HG03196 (cell line): ENCODE results near the gene ASB7.
A peak's percentile ranks its signal among the peaks of the same experiment; 100 is the strongest.
"Not testable (repeated sequence)": the region's sequence is repeated elsewhere in the genome, so short reads cannot be mapped to it uniquely, and the experiment has no call there.

Experiments used
- ATAC-seq: cut with Tn5 transposase; IDR thresholded peaks from one replicate; pipeline ENCODE4 v1.9.1; 2021; ENCODE audit not compliant: unreplicated experiment

Gene ASB7, protein sequence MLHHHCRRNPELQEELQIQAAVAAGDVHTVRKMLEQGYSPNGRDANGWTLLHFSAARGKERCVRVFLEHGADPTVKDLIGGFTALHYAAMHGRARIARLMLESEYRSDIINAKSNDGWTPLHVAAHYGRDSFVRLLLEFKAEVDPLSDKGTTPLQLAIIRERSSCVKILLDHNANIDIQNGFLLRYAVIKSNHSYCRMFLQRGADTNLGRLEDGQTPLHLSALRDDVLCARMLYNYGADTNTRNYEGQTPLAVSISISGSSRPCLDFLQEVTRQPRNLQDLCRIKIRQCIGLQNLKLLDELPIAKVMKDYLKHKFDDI

DNA sequence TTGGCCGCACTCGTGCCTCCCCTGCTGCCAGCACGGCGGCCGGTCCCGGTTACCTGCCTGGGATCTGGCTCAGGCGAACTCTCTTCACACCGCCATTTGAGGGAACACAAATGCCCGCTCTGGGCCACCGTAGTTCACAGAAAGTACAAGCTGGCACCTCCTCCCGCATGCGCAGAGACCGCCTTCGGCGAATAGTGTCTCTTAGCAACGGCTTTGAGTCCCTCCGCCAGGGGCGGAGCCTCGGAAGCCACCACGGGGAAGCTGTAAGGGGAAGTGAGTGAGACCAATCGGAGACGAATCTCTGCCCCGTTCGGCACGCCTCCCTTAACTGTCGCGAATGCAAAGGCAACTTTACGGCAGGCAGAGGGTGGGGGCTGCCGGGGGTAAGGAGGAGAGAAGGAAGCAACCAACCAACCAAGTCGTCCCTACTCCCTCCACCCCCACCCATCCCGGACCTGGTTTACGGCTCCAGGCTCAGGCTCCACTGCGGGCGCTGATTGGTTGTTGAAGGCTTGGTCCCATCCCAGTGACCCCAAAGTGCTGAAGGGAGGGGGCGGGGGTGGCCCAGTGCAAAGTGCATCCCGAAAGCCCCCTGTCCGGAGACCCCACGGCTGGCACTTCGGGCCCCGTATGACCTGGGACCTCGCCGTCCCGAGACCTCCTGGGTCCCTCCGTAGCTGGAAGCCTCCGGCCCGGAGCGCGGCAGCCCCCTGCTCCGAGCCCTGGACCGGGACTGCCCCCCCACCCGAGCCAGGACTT, at the start of gene ASB7, which contains the start of gene LINS1:
Gene ASB7, plus strand, starts transcription at position 526 of the 759 bp plus-strand sequence. CDS start 9,628 bp downstream, outside the sequence.
Gene LINS1, minus strand, starts transcription at position 121 of the 759 bp plus-strand sequence. CDS start 21,342 bp downstream, outside the sequence.
- ATAC-seq, result peak; percentile 87

DNA sequence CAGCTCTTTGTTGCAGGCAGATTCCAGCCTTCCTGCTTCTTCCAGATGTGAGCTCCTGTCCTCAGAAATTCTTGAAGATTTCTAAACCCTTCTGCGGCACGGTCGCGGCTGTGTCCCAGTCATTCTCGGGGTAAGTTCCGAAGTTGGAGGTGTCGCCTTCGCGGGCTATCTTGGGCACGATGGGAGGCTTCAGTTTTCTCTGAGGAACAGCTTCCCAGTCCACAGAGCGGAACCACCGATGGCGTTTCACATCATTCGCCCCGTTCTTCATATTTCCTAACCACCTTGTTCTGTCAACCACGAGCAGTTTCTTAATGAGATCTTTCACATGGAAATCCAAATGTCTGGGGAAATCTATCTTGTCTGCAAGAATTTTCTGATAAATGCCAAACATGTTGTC, 48.9 kb upstream of the ASB7 start:
- ATAC-seq, result no peak

DNA sequence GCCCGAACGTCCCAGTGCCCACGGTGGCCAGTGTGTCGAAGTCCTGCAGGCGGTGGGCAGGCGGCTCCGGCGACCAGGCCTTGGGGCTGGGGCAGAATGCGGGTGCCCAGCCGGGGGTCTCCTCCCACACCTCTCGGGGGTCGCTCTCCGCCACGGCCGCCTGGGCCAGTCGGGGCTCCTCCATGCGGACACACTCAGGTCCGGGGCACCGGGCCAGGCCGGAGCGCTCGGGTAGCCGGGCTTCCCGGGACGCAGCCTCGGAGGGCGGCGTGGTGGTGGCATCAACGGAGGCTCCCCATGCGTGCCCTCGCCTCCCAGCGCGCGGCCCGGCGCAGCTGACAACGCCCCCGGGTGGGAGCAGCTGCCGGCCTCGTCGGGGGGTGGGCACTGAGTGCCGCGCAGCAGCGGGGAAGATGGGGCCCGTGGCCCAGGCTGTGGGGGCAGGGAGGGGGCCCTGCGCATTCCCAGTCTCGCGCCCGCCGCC, 43.6 kb upstream of the ASB7 start:
- no peak for ATAC-seq

DNA sequence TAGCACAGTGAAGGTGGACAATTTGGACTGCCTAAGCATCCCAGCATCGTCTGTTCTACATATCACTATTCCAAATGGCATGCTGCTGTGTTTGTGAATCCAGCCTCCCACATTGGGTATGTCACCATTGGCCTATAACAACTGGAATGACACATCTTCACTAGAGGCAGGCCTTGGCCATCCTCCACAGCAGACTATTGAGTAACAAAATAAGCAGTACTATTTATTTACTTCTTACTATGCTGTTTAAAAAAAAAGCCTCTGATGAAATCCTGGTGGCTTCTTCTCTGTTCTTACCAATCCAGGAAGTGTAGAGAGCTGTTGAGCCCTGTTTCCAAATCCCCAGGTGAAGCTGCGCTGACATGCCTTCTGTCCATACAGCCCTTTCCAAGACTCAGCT, 43.1 kb upstream of the ASB7 start:
- ATAC-seq, result no peak

DNA sequence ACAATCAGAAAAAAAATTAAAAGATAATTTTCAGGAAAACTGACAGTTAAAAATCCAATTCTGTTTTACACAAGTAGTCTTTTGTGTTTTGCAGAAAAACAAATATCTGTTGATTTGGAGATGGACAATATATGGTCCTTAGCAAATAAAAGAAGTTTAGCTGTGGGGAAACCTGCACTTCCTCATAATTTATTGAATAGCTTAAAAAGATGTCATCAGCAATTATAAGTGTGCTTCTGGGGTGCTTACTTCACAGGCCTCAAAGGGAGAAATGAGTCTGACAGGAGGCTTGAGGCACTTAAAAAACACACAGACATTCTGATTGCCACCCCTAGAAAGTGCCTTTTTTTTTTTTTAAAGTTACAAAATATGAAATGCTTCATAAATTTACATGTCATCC, 42.1 kb upstream of the ASB7 start:
- no peak for ATAC-seq

DNA sequence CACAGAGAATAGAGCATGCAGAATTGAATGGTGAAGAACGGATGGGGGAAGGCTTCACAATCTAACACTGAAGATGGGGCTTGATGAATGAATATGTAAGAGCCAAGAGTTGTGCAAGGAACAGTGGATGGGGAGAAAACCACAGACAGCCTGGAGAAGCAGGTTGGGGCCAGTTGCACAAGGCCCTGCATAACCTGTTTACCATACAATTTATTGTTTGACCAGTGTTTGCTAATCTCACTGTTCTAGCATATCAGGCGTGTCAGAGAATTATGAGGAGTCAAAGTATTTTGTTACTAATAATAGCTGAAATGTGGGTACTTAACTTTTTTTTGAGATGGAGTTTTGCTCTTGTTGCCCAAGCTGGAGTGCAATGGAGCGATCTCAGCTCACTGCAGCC, 36.8 kb upstream of the ASB7 start:
- ATAC-seq, result no peak

DNA sequence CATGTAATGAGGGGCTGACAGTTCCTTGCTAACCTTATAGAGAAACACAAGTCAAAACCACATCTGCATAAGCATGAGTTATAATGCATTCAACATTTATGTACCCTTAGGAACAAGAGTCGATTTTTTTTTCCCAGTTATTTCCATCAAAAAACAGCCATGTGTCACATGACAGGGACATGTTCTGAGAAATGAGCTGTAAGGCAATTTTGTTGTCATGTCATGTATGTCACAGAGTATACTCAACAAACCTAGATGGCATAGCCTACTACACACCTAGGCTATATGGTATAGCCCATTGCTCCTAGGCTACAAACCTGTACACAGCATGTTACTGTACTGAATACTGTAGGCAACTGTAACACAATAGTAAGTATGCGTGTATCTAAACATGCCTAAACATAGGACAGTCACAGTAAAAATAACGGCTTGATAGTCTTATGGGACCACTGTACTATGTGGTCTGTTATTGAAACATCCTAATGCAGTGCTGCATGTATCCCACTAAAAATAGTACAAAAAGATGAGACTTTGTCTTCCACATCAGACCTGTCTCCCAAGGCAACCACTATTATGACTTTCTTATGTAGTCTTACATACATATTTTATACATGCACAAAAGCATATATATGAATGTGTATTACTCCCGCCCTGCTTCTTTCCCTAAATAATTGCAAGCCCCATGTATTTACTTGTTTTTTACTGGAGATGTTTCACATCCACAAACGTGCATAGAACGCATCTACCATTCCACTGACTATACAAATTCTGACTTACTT, 35.4 kb upstream of the ASB7 start:
- no peak for ATAC-seq

DNA sequence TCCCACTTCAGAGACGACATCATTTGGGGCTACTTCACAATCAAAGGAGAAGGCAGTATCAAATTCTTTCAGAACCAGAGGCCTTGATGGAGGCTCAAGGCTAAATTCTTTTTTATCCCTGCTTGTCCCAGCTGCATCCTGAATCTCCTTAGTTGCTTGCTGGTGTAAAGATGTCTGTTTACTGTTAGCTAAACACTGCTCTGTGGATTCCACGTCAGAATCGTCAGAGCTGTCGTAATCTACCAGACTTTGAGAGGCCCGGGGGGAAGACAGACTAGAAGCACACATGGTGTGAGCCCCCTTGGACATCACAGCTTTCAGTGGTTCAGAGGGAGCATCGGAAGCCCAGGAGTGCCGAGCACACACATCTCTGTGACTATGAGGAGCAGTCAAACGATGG, 33.0 kb upstream of the ASB7 start:
- no peak for ATAC-seq

DNA sequence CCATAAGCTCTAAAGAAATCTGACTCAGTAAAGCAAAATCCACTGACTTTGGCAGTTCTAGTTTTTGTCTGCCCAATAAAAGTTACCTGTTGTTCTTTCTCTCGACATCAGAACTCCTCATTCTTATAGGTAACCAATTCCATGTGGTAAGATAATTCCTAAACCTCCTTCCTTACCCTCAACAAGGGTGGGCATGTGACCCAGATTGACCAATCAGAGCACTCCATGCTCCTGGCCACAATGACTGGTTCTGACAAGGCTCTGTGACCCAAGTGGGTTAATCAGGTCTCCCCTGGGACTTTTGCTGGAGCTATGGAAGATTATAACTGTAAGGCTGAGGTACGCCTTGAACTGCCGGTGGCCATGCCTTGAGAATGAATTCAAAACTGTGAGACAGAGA, 32.1 kb upstream of the ASB7 start:
- peak; percentile 23 for ATAC-seq

DNA sequence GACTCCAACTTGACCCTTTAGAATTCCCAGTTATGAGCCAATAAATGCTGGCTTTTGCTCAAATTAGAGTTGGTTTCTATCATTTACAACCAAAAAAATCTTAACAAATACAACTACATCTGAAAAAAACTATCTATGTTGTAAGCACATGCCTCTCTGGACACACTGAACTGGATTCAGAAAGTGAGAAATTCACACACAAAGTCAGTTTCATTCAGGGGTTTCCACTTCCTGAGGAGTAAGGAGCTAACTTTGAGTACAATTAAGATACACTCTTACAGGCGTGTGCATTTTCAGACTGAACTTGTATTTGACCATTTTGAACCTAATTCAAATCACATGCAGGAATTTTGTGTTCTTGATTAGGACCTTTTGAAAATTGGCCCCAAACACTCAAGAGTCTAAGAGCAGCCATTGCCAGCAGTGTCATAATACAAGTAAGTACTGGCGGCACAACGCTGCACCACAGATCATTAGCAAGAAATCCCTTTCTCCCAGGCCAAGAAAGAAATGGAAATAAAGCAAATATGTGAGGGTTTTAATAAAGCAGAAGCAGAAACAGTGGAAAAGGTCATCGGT, 31.6 kb upstream of the ASB7 start:
- peak; percentile 82 for ATAC-seq

DNA sequence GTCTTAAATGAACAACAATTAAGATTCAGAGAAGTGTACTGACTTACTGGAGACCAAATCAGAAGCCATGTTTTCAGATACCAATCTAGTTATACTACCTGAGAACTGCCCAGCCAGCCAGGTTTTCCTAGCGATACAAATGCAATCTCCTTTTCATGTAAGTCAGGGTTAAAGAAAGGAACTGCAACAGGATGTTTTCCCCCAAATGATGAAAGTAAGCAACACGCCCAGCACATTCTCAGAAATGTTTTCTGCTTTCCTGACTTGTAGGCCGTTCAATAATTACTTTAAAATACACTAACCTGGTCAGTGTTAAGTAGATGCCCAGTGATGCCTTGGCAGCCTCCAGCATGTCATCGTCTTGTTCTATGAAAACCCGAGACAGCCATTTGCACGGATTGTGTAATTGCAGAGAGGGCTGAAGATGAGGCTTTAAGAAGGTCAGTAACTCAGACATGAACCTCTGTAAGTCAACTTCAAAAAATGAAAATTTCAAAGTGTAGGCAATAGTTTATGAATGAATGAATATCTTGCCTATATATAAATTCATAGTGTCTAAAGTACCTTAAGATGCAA, 30.7 kb upstream of the ASB7 start:
- ATAC-seq, result no peak

DNA sequence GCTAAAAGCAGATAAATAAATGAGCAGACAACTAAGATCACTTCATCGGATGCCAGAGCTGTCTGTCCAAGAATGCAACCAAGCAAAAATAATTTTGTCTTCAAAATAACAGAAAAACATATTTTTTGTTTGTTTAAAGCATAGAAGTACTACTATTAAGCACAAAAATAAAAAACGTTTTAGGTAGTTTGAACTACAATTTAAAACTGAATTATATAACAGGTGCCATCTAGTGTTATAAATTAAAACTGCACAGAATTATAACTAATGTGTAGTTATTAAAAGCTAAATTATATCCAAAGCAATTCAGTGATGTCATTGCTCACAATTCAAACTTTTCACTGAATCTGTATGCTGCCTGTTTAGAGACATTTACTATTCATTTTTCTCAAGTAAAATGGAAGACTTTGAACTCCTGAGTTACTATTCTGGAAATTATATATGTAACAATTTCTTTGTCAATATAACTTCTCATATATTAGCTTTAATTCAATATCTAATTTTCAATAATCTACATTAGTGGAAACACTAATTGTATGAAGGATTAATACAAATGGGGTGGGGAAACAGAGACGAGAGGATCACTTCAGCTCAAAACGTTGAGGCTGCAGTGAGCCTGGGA, 29.9 kb upstream of the ASB7 start:
- ATAC-seq, result no peak

DNA sequence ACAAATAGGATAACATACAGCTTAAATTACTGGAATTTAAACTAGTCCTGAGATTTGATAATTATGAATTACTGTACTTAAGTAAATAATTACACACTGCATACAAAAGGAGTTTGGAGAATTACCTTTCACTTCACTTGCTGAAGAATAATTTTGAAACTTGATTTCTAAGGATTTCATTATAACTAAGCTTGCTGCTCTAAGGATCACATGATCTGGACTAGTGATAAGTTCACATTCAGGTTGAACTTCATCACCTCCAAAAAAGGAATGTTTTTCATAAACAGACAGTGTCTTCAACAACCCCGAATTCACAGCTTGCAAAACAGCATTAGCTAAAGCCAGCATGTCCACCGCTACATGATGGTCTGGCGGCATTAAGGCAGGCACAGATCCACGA, 28.9 kb upstream of the ASB7 start:
- no peak for ATAC-seq

DNA sequence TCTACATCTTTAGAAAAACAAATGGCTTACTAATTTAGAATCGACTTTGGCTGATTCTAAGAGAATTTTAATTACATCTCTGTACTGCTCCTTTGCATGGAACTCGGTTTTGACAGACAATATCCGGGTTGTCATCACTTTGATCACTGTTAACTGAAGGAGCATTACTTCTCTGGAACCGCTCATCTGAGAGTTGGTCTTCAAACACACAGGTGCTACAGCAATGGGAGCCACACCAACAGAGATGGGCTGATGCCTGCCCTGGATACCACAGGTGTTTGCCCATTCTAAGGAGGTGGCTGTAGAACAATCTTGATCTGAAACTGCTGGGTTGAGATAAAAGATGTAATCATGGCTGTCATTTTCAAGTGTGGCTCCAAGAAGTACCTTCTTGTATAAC, 22.0 kb upstream of the ASB7 start:
- ATAC-seq, result no peak

DNA sequence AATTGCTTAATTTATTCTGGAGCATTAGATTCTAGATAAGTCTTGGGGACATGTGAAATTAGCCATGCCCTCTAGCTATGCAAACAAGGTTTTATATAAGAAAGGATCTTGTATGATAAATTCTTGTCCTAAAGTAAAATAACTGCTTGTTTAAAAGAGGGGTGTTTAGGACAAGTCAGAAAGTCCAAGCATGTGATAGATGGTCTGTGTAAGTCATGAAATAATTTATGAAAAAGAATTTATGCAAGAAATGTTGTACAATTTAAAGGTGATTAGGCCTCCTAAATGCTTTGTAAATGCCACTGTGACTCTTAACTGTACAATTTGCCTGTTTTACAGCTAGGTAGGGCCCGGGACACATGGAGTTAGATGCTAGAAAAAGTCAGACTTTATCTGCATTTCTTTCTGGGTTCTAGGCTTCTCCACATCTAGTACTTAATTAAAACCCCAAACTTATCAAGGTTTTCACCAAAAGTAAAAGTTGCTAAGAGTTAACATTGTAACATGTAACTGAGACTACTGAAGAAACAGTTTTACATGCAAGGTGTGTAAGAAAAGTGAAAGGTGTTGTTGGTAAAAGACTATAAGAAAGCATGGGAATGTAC, 13.6 kb upstream of the ASB7 start:
- no peak for ATAC-seq

DNA sequence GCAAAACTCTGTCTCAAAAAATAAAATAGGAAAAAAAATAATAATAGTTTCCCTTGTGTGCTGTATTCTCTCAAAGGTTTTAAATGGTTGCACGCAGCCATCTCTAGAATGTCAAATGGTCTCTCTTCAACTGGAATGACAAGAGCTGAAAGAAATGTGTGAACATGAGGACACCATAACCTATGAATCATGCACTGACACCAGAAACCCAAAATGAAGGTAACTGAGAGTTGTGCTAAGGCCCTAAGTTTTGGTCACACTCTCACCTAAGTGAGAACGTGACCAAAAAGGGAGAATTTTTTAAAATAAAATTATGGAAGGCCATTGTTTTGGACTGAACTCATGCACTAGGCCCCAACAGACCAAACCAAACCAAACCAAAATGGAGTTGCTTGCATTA, 11.2 kb upstream of the ASB7 start:
- ATAC-seq, result not testable (repeated sequence)

DNA sequence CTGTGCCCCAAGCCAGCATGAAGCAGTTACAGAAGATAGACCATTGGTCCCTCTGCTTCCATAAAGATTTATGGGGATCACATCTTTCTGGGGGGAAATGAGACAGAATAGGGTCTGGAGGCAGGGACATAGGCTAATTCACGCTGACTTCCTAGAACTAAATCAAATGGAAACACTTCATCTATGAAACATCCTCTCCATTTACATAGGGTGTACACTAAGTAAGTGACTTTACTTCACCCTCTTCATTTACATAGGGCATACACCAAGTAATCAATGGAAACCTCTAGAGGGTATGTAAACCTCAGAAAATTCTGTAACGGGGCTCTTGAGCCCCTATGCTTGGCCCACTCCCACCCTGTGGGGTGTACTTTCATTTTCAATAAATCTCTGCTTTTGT, 10.6 kb upstream of the ASB7 start:
- no peak for ATAC-seq

DNA sequence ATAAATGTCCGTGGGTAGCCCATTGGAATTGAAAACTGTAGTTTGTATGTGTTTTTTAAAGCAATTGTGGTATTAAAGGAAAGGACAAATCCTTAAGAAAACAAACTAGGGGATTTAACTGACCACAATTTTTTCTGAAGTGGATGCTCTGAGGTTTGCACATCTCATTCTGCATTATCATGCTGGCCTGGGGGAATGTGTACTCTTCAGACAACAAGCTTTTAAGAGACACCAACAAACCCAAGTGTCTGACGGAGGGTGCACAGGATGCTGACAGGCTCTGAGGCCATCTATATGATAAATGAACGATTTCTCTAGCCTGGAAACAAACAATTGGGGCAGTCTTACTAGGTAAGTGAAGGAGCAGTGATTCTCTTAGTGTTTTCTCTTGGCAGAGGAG, 9.5 kb upstream of the ASB7 start:
- ATAC-seq, result no peak

DNA sequence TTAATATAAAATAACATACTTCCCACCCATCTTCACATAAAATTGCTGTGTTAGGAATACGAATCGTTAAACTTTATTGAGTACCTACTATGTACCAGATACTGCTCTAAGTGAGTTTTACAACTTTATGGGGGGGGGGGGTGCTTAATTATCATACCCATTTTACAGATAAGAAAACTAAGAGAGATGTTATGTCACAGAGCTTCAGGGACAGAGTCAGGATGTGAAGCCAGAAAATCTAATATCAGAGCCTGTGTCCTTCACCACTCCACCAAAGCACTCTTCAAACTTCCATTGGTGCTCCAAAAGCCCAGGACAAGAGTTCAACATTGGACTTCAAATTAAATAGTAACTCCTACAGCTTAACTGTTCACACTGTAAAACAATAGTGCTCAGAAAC, 9.0 kb upstream of the ASB7 start:
- ATAC-seq, result no peak

DNA sequence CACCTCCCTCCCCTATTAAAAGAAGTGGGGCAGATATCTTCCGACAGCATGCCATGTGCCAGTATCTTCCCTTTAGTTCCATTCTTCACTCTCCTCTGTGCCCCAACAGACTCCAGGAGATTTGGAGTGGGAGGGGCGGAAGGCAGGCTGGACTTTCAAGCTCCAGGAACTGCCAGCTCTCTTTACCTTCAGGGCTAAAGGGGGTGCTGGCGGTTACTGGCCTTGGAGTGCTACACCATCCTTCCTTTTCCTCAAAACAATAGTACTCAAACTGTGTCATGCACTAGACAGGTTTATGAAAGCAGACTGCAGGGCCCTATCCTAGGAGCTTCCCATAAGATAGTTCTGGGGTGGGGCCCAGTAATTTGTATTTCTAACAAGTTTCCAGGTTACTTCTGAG, 6.4 kb upstream of the ASB7 start:
- ATAC-seq, result no peak
